Fibroblast of lung (primary cell): ENCODE data around the gene GATA1. TPM values are rescaled to one million over a fixed set of nuclear protein-coding genes. Genes with fewer than 3 reads are reported as not detected.

Experiments used
- DNase-seq, 2 donors: peaks; one replicate each; pipeline versions ENCODE4 v3.0.0 to v3.0.0-alpha.2; 2010; ENCODE audit warnings: low read depth in 2 of 2
- H2AFZ ChIP-seq: 2 replicates; pipeline ENCODE4 v1.5.1; 2012; ENCODE audit warnings: low read length, control low read depth, inconsistent platforms
- H3K27ac ChIP-seq: 2 replicates; pipeline ENCODE4 v1.5.1; 2011; ENCODE audit warnings: low read length, control low read depth; ENCODE audit not compliant: insufficient read depth
- H3K27me3 ChIP-seq: 2 replicates; pipeline ENCODE4 v1.5.1; 2011; ENCODE audit warnings: mild to moderate bottlenecking, low read length; ENCODE audit not compliant: control insufficient read depth, insufficient read depth
- H3K36me3 ChIP-seq: 2 replicates; pipeline ENCODE4 v1.5.1; 2011; ENCODE audit warnings: low read length; ENCODE audit not compliant: control insufficient read depth, insufficient read depth
- H3K4me1 ChIP-seq: 2 replicates; pipeline ENCODE4 v1.5.1; 2011; ENCODE audit warnings: low read length; ENCODE audit not compliant: control insufficient read depth, insufficient read depth; ENCODE audit errors: extremely low read depth
- H3K4me2 ChIP-seq: 2 replicates; pipeline ENCODE4 v1.5.1; 2011; ENCODE audit warnings: low read length, control low read depth; ENCODE audit not compliant: insufficient read depth; ENCODE audit errors: extremely low read depth
- H3K4me3 ChIP-seq, 4 experiments: fragments of 200-600 bp in 1 of 4; sonication (generic) in 1 of 4; replicated peaks in 1 of 4; 2 replicates each; pipeline ENCODE4 v1.5.1; 2011 to 2016; ENCODE audit warnings: low read length in 4 of 4, low read depth in 3 of 4, mild to moderate bottlenecking in 3 of 4, control low read depth in 2 of 4, inconsistent platforms in 1 of 4, mixed read lengths in 1 of 4; ENCODE audit not compliant: insufficient read depth in 1 of 4; ENCODE audit errors: control extremely low read depth in 1 of 4
- H3K79me2 ChIP-seq: 2 replicates; pipeline ENCODE4 v1.5.1; 2012; ENCODE audit warnings: mild to moderate bottlenecking, low read length, inconsistent platforms; ENCODE audit not compliant: control insufficient read depth, insufficient read depth
- H3K9ac ChIP-seq: 2 replicates; pipeline ENCODE4 v1.5.1; 2011; ENCODE audit warnings: mild to moderate bottlenecking, low read length, control low read depth; ENCODE audit not compliant: insufficient read depth
- H3K9me3 ChIP-seq: 2 replicates; pipeline ENCODE4 v1.5.1; 2012; ENCODE audit warnings: low read depth, low read length; ENCODE audit not compliant: control insufficient read depth, insufficient read depth
- H4K20me1 ChIP-seq: 2 replicates; pipeline ENCODE4 v1.5.1; 2011; ENCODE audit warnings: low read length; ENCODE audit not compliant: control insufficient read depth, insufficient read depth; ENCODE audit errors: extremely low read depth
- EZH2 ChIP-seq: IDR thresholded peaks from 2 replicates; pipeline ENCODE4 v1.5.1; 2012; ENCODE audit warnings: low read length, control low read depth, mild to moderate bottlenecking; ENCODE audit errors: missing control alignments
- polyA plus RNA-seq, 2 donors: library from polyadenylated mRNA; depleted of rRNA in 1 of 2; stranded (reverse) in 1 of 2; unstranded in 1 of 2; fragments of >200 nt; gene quantifications; 2 replicates each; pipeline ENCODE4 v1.2.1, GENCODE V29; 2011 to 2012; ENCODE audit warnings: missing spikeins in 1 of 2
- total RNA-seq: library from RNA; depleted of rRNA; stranded (reverse); fragments of >200 nt; gene quantifications from 2 replicates; pipeline ENCODE4 v1.2.1, GENCODE V29; 2014
- TF ChIP-seq, protein P1 (sequence below), 2 donors: IDR thresholded peaks in 1 of 2; conservative IDR thresholded peaks in 1 of 2; 1 replicate in 1 of 2; 2 replicates in 1 of 2; pipeline ENCODE4 v1.5.1; 2011 to 2012; ENCODE audit warnings: low read length in 2 of 2, control low read depth in 1 of 2, inconsistent platforms in 1 of 2, low read depth in 1 of 2, mild to moderate bottlenecking in 1 of 2

Gene GATA1
- total and polyA plus RNA-seq, 2 donors (not counting 1 experiment from before 2014, with no cell fraction given), result not detected

DNA sequence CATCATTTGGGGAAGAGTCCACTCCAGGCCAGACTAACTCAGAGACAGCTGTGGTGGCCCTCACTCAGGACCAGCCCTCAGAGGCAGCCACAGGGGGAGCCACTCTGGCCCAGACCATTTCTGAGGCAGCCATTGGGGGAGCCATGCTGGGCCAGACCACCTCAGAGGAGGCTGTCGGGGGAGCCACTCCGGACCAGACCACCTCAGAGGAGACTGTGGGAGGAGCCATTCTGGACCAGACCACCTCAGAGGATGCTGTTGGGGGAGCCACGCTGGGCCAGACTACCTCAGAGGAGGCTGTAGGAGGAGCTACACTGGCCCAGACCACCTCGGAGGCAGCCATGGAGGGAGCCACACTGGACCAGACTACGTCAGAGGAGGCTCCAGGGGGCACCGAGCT is 36.7 kb downstream of the GATA1 start:
- Histone ChIP-seq H2AFZ (no peak overlapping the region), H3K4me3 (no peak overlapping the region), H3K27me3 (no peaks in the 10 kb centered on the region), H4K20me1 (no peaks in the 10 kb centered on the region), H3K4me2 (no peak overlapping the region), H3K79me2 (no peaks in the 10 kb centered on the region), H3K9ac (no peak overlapping the region), H3K27ac (no peak overlapping the region), H3K36me3 (no peaks in the 10 kb centered on the region), H3K4me1 (no peaks in the 10 kb centered on the region), H3K9me3 (no peaks in the 10 kb centered on the region)
- DNase-seq, result no peak
- no peak for TF ChIP-seq EZH2
- TF ChIP-seq, protein P1, sequence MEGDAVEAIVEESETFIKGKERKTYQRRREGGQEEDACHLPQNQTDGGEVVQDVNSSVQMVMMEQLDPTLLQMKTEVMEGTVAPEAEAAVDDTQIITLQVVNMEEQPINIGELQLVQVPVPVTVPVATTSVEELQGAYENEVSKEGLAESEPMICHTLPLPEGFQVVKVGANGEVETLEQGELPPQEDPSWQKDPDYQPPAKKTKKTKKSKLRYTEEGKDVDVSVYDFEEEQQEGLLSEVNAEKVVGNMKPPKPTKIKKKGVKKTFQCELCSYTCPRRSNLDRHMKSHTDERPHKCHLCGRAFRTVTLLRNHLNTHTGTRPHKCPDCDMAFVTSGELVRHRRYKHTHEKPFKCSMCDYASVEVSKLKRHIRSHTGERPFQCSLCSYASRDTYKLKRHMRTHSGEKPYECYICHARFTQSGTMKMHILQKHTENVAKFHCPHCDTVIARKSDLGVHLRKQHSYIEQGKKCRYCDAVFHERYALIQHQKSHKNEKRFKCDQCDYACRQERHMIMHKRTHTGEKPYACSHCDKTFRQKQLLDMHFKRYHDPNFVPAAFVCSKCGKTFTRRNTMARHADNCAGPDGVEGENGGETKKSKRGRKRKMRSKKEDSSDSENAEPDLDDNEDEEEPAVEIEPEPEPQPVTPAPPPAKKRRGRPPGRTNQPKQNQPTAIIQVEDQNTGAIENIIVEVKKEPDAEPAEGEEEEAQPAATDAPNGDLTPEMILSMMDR (conservative IDR thresholded peaks at IDR 0.05 in 1 of 2, IDR thresholded peaks at IDR 0.05 in 1 of 2; ENCODE audit: low read depth in 1 of 2, low read length in 2 of 2), result no peak

DNA sequence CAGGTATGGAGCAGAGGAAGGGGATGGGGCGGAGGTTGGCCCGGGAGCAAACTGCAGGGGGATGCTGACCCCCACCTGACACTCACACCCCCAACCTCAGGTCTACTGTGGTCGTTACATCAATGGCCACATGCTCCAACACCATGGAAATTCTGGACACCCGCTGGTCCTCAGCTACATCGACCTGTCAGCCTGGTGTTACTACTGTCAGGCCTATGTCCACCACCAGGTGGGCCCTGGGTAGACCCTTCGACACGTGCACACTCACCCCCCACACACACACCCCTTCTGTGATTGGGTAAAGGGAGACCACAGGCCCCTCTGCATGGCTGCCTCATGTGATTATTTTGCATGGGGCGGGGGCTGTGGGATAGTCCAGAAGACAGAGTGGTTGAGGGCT is 37.7 kb downstream of the GATA1 start:
- no peaks in the 10 kb centered on the region for H3K27me3 ChIP-seq
- no peak overlapping the region for H3K27ac ChIP-seq
- H4K20me1 ChIP-seq, result no peaks in the 10 kb centered on the region
- no peaks in the 10 kb centered on the region for H3K79me2 ChIP-seq
- H3K4me2 ChIP-seq, result no peak overlapping the region
- TF ChIP-seq, protein P1 (conservative IDR thresholded peaks at IDR 0.05 in 1 of 2, IDR thresholded peaks at IDR 0.05 in 1 of 2; ENCODE audit: low read depth in 1 of 2, low read length in 2 of 2), result no peak
- no peak for TF ChIP-seq EZH2
- no peaks in the 10 kb centered on the region for H3K36me3 ChIP-seq
- H3K4me3 ChIP-seq, result no peak overlapping the region
- no peaks in the 10 kb centered on the region for H3K9me3 ChIP-seq
- no peak for DNase-seq
- H3K4me1 ChIP-seq, result no peaks in the 10 kb centered on the region
- no peak overlapping the region for H3K9ac ChIP-seq
- H2AFZ ChIP-seq, result no peak overlapping the region

DNA sequence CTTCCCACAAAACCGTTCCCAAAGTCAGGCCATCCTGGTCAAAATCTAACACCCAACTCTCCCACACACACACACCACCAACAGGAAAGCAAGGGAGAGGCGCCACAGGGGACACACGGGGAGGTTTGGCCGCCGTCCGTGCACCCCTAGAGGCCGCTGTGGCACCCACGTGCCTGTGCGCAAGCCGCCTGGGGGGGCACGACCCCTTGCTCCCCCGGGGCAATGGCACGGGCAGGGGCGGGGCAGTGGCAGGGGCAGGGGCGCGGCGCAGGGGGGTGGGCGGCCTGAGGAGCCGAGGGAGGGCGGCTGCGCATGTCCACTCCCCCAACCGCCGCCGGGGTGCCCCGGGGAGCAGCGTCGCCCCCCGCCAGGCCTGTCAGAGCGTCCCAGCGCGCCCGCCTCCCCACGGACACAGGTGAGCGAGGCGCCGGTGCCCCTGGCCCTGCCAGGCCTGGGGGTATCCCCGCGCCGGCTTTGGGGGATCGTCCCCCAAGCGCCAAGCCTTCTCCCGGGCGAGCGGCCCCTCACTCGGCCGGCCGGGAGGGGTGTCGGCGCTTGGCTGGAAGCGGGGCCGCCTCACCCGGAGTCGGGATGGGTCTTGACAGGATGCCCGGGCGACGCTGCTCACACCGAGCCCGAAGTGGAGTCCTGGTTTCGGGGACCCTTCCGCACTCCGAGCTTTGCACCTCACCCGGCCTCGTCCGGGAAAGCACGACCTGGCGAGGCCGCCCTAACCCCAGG is 39.9 kb downstream of the GATA1 start, which contains the start of gene ERAS:
Gene ERAS, plus strand, starts transcription at position 379 of the 741 bp plus-strand sequence. CDS start 2,611 bp downstream, outside the sequence.
- TF ChIP-seq EZH2, result no peak
- TF ChIP-seq, protein P1 (conservative IDR thresholded peaks at IDR 0.05 in 1 of 2, IDR thresholded peaks at IDR 0.05 in 1 of 2; ENCODE audit: low read depth in 1 of 2, low read length in 2 of 2), result no peak
- no peak within 1 kb of the TSS for H3K27ac ChIP-seq
- no peaks in the 10 kb centered on the region for H3K79me2 ChIP-seq
- no peak within 1 kb of the TSS for H3K9ac ChIP-seq
- H4K20me1 ChIP-seq, result no peaks in the 10 kb centered on the region
- H3K4me2 ChIP-seq, result no peak within 1 kb of the TSS
- no peaks in the 10 kb centered on the region for H3K36me3 ChIP-seq
- H2AFZ ChIP-seq, result no peak within 1 kb of the TSS
- H3K4me3 ChIP-seq, result no peak within 1 kb of the TSS
- no peak for DNase-seq
- H3K27me3 ChIP-seq, result peaks cover 7% of the 10 kb centered on the region
- H3K4me1 ChIP-seq, result no peaks in the 10 kb centered on the region
- H3K9me3 ChIP-seq, result no peaks in the 10 kb centered on the region
